ENCODE results near the gene SEZ6.
A peak's percentile ranks its signal among the peaks of the same experiment; 100 is the strongest.
"Not testable (repeated sequence)": the region's sequence is repeated elsewhere in the genome, so short reads cannot be mapped to it uniquely, and the experiment has no call there.

SEZ6 gene

GRCh38 chr17:28935744-28936460, 69.9 kb downstream of the SEZ6 start:
- DNase-seq (ENCODE audit: low spot score) = no peak

DNA sequence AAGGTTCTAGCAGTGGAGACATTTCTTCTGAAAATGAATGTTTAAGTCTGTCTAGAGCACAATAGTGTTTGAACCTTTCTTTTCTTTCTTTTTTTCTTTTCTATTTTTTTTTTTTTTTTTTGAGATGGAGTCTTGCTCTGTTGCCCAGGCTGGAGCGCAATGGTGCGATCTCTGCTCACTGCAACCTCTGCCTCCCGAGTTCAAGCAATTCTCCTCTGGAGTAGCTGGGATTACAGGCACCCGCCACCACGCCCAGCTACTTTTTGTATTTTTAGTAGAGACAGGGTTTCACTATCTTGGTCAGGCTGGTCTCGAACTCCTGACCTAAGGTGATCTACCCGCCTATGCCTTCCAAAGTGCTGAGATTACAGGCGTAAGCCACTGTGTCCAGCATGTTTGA, 71.3 kb downstream of the SEZ6 start:
- not testable (repeated sequence) for DNase-seq (ENCODE audit: low spot score)

- DNase-seq (ENCODE audit: low spot score) = no peak
Measured at GRCh38 chr17:28929787-28930186, 76.0 kb downstream of the SEZ6 start.

GRCh38 chr17:28928061-28928460, 77.8 kb downstream of the SEZ6 start:
- no peak for DNase-seq (ENCODE audit: low spot score)

DNA sequence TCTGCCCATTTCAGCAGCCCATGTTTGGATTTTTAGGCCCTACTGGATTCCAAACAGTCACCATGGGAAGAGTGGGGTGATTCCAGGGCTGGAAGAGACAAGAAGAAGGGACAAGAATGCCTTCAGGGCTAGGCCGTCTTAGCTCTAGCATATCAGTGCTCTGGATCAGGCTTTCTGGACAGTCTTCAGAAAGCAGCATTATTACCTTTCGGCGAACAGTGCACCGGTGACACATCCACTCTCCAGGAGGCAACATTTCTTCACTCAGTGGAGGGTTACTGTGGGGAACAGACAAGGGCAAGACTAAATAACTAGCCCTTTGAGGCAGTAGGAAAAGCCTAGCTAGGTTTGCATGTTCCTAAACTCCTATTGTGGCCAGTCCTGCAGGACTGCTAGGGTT, 79.0 kb downstream of the SEZ6 start:
- DNase-seq (ENCODE audit: low spot score) = no peak

DNA sequence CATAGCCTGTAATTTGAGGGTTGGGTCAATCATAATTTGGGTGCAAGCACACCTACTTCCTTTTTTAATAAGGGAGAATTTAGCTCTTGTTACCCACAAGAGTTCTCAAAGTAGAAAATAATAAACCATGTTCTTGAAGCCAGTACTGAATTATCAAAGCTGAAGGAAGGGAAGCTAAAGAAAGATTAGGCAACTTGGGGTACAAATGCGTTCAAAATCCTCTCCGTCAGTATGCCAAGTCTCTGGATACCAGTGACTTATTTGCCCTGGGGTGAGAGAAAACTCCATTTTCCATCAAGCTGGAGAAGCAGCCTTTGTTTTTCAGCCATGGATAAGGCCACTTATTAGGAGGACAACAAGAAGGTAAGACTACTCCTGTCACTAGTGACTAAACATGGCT, 79.5 kb downstream of the SEZ6 start:
- no peak for DNase-seq (ENCODE audit: low spot score)

DNA sequence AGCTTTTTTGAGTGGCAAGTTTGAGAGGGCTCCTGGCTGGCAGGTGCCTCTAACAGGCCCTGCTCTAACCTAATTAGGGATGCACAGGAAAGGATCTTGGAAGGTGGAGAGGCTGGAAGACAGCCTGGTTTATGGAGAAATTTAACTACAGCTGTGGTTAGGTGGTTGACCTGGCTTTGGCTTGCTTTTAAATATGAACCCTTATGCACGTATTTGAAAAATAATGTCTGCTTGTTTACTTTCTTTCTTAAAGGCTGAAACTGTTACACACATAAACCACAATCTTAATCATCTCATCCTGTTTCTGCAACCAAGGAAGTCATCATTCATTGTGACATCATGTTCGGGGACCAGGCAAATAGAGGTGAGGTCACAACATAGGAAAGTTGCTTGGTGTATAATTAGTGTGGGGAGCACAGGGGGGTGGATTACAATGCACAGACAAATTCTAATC, 79.9 kb downstream of the SEZ6 start:
- peak; percentile 73 for DNase-seq (ENCODE audit: low spot score)

DNA sequence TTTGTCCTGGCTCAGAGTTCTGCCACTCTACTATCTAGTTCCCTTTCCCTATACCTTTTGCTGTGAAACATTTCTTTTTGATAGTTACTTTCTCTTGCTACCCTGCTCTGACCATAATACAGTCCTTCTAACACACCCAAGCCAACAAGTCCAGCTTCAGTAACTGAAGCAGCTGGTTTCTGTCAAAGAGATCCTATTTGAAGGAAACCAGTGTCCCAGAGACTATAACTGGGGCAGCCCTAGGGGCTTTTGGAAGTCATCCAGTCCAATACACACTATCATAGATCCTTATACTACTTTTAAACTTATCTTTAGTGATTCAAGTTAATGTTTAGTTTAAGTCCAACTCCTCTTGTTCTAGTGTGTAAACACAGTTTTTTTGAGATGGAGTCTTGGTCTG, 85.6 kb downstream of the SEZ6 start:
- no peak for DNase-seq (ENCODE audit: low spot score)

DNA sequence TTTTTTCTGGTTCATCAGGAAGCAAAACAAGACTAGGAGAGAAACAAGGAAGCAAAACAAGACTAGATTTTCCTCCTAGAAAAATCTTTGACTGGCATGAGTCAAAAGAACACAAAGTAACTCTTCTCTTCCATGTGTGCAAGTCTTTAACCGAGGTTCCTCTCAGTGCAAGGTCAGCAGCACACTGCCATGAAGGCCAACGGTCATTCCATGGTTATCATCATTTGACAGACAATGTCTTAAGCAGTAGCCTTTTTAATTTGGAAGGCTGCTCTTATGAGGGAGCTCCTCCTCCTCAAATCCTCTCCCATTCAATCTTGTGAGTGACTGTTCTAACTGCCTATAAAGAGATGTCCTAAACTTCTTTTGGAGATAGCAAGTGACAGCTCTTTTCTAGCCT, 87.5 kb downstream of the SEZ6 start:
- DNase-seq (ENCODE audit: low spot score) = no peak

DNA sequence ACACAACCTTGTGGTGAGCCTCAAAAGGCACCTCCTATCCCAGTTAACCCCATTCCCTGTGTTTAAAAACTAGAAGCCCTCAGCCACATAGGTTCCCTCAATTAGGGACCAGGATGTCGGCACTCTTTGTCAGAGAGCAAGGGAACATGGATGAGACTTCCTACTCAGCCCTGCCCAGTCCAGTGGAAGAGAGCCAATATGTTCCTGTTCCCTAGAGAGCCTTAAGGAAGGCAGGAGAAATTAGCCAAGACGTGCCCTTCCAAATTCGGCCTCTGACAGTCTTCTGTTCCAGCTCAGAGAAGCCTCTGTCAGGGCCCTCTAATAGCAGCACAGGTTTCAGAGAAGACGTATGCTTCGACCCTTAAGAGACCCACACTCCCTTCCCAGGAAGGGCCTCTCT, 88.4 kb downstream of the SEZ6 start:
- DNase-seq (ENCODE audit: low spot score) = no peak

GRCh38 chr17:28917029-28917428, 88.8 kb downstream of the SEZ6 start:
- no peak for DNase-seq (ENCODE audit: low spot score)

- DNase-seq (ENCODE audit: low spot score) = peak; percentile 46
Measured at GRCh38 chr17:28916302-28916934, 89.4 kb downstream of the SEZ6 start.

- no peak for DNase-seq (ENCODE audit: low spot score)
Measured at GRCh38 chr17:28912938-28913333, 92.9 kb downstream of the SEZ6 start.

DNA sequence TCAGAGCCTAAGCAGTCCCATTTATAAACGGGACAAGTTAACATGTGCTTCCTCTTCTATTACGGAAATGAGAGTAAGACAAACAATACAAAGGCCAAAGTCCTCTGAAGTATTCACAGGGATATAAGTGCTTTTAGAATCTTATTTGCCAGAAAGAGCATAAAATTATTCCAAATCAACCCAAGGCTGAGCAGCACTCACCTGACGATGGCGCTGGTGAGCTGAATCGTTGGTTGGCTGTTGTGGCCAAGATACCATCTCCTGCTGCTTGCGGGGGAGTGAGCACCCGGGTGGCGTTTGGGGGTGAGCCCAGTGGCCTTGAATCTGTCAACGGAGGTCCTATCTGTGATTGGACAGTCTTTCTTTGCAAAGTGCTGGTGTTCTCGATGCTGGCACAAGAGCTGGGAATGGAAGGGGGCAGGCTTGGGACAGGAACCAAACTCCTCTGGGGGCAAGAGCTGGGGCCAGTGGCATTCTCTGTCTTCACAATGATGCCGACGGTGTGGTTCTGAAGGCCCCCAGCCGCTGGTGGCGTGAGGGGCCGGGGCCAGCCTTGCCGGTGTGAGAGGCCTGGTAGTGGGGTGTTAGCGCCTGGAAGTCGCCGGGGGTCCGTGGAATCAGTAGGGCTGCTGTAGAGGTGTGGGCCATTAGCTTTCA, 93.4 kb downstream of the SEZ6 start:
- DNase-seq (ENCODE audit: low spot score) = no peak

- DNase-seq (ENCODE audit: low spot score) = no peak
Measured at GRCh38 chr17:28911411-28912045, 94.3 kb downstream of the SEZ6 start.

DNA sequence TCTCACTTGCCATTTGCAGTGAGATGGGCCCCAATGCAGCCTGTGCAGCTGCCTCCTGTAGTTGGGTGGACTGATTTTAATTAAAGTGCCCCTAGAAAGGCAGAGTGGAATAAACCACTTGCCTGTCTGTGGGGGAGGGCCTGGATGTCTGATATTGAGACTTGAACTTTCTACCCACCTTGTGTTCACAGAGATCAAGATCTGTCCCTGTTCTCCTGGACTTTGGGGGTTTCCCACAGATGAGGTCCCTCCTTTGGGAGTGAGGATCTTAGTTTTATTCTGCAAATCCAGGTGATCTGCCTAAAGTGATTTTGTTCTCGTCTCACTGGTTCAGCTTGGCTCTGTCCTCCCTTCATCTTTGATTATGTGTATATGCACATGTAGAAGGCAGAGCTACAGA, 95.3 kb downstream of the SEZ6 start:
- no peak for DNase-seq (ENCODE audit: low spot score)

- DNase-seq (ENCODE audit: low spot score) = peak; percentile 85
Measured at GRCh38 chr17:28908640-28909167, 97.1 kb downstream of the SEZ6 start.

DNA sequence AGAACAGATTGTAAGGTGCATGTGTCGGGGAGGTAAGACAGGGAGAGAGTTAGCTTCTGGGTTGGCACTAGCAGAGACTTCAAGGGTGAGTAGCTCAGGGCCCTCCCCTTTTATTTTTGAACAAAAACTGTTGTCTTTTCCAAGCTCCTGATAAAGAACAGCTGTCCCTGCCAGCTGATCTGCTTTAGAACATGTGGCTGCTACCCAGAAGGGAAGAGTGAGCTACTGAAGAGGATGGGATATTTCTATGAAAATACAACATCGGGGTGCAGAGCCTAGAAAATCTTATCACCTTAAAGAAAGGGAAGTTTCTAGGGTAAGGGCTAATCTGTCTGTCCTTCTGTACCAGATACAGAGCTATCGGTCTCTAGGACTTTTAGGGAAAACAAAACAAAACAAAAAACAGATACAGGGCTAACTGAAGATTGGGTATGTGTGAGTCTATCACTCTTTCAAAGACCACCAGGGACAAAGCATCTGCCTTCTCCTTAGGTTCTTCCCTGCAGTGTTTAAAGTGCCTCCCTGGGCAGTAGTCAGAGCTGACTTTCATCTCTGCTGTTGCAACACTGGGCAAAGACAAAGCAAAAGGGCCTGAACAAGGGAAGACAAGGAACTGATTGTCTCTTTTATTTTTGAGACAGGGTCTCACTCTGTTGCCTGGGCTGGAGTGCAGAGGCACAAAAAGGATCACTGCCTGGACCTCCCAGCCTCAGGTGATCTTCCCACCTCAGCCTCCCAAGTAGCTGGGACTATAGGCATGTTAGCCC, 97.9 kb downstream of the SEZ6 start:
- no peak for DNase-seq (ENCODE audit: low spot score)

GRCh38 chr17:28906706-28907438, 99.0 kb downstream of the SEZ6 start:
- no peak for DNase-seq (ENCODE audit: low spot score)

DNA sequence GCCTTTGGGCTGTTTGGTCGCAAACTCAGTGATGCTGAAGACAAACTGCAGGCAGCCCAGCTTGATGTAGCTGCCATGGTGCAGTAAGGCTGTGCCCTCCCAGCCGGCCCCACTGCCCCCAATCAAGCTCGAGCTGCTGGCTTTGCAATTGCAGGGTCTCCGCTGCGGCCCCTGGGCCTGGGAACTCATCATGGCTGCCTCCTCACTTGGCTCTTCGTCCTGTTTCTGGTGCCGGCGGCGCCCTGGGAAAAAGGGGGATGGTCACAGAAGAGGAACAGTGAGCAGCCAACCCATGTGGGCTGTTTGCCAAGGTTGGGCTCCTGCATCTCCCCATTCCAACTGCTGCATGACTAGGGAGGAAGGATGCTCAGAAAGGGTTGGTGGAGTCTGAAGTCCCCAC, 99.6 kb downstream of the SEZ6 start:
- no peak for DNase-seq (ENCODE audit: low spot score)
